SU-DHL-6 (cell line): Measurements from ENCODE around the gene SIL1.

Source experiments
- EZH2phosphoT487 ChIP-seq: fragments of 200-600 bp; sonication (generic), shearing (Covaris generic); conservative IDR thresholded peaks from 2 replicates; pipeline ENCODE4 v1.6.1; 2018; ENCODE audit warnings: mild to moderate bottlenecking, antibody characterized with exemption, low read length, moderate library complexity, mixed read lengths
- TF ChIP-seq, protein P1 (sequence below): fragments of 200-600 bp; sonication (generic); IDR thresholded peaks from one replicate; pipeline ENCODE4 v1.5.1; 2017; ENCODE audit warnings: antibody characterized with exemption, mild to moderate bottlenecking, low read length, moderate library complexity; ENCODE audit not compliant: insufficient read depth, poor library complexity, severe bottlenecking

DNA sequence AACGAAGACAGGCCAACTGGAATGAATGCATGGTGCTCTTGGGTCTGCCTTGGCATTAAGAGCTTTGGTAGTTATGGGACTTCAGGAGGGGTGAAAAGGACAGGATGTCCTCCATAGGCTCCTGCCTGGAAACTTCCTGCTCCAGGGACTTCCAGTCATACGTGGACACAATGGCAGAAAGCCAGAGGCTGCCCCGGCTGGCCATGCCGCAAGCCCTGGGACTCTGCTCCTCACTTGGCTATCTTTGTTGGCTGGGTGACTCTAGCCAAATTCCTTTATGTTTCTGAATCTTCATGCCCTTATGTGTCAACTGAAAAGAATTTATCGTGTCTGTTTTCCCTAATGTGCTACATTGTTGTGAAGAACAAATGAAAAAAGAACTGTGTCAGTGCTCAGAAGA is 136.9 kb downstream of the SIL1 start:
- TF ChIP-seq, protein P1, sequence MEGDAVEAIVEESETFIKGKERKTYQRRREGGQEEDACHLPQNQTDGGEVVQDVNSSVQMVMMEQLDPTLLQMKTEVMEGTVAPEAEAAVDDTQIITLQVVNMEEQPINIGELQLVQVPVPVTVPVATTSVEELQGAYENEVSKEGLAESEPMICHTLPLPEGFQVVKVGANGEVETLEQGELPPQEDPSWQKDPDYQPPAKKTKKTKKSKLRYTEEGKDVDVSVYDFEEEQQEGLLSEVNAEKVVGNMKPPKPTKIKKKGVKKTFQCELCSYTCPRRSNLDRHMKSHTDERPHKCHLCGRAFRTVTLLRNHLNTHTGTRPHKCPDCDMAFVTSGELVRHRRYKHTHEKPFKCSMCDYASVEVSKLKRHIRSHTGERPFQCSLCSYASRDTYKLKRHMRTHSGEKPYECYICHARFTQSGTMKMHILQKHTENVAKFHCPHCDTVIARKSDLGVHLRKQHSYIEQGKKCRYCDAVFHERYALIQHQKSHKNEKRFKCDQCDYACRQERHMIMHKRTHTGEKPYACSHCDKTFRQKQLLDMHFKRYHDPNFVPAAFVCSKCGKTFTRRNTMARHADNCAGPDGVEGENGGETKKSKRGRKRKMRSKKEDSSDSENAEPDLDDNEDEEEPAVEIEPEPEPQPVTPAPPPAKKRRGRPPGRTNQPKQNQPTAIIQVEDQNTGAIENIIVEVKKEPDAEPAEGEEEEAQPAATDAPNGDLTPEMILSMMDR, result no peak
- no peak for TF ChIP-seq EZH2phosphoT487
